ENCODE data around the gene TALDO1.

Gene TALDO1

GRCh38 chr11:801097-801780 lies 54.0 kb downstream of the TALDO1 start:
- no peak for DNase-seq (ENCODE audit: low spot score)

GRCh38 chr11:802018-802617 lies 54.9 kb downstream of the TALDO1 start:
- DNase-seq (ENCODE audit: low spot score), result no peak

GRCh38 chr11:802693-803466 lies 55.6 kb downstream of the TALDO1 start:
- DNase-seq (ENCODE audit: low spot score), result no peak

- DNase-seq (ENCODE audit: low spot score), result no peak
Measured at GRCh38 chr11:803467-803742, 56.1 kb downstream of the TALDO1 start.

GRCh38 chr11:803770-804598 lies 56.7 kb downstream of the TALDO1 start:
- no peak for DNase-seq (ENCODE audit: low spot score)

GRCh38 chr11:804599-804964 lies 57.3 kb downstream of the TALDO1 start:
- no peak for DNase-seq (ENCODE audit: low spot score)

GRCh38 chr11:808427-809286 lies 61.4 kb downstream of the TALDO1 start:
- no peak for DNase-seq (ENCODE audit: low spot score)

- DNase-seq (ENCODE audit: low spot score), result peak; percentile 99
Measured at GRCh38 chr11:809287-810039, 62.2 kb downstream of the TALDO1 start, which contains the start of gene RPLP2. TSS of gene RPLP2 (plus strand) at chr11:809967. CDS start at chr11:810235, 268 bp downstream.

- DNase-seq (ENCODE audit: low spot score), result no peak
Measured at GRCh38 chr11:810040-810567, 62.8 kb downstream of the TALDO1 start.

GRCh38 chr11:811446-812245 lies 64.4 kb downstream of the TALDO1 start:
- no peak for DNase-seq (ENCODE audit: low spot score)

GRCh38 chr11:812390-812789 lies 65.1 kb downstream of the TALDO1 start:
- no peak for DNase-seq (ENCODE audit: low spot score)

GRCh38 chr11:813072-813455 lies 65.8 kb downstream of the TALDO1 start:
- DNase-seq (ENCODE audit: low spot score), result no peak

- DNase-seq (ENCODE audit: low spot score), result no peak
Measured at GRCh38 chr11:813456-814096, 66.3 kb downstream of the TALDO1 start.

Data from left forelimb (tissue), 1 donor.